GM23338 (cell line): ENCODE measurements around the gene MYNN. TPM values are rescaled to one million over a fixed set of nuclear protein-coding genes. Genes with fewer than 3 reads are reported as not detected.

Source experiments
- ATAC-seq: fragments of 200-7000 bp; cut with Tn5 transposase; 3 replicates; pipeline ENCODE4 v1.9.1; 2020
- DNase-seq: peaks from one replicate; pipeline ENCODE4 v3.0.0-alpha.2; 2015; ENCODE audit warnings: low spot score
- H2AFZ ChIP-seq: fragments of 200-600 bp; sonication (generic); 2 replicates; pipeline ENCODE4 v1.8.0; 2016; ENCODE audit warnings: antibody characterized with exemption, mild to moderate bottlenecking, moderate library complexity
- H3F3A ChIP-seq: fragments of 200-600 bp; sonication (generic); replicated peaks from 2 replicates; pipeline ENCODE4 v1.8.0; 2017; ENCODE audit warnings: antibody characterized with exemption, mixed run types, low read depth
- H3K27ac ChIP-seq: fragments of 200-600 bp; sonication (generic); 2 replicates; pipeline ENCODE4 v1.6.1; 2016; ENCODE audit warnings: low read depth
- H3K27me3 ChIP-seq: fragments of 200-600 bp; sonication (generic); 2 replicates; pipeline ENCODE4 v1.8.0; 2016; ENCODE audit warnings: mild to moderate bottlenecking, mixed run types, moderate library complexity; ENCODE audit not compliant: insufficient read depth
- H3K36me3 ChIP-seq: fragments of 200-600 bp; sonication (generic); 2 replicates; pipeline ENCODE4 v1.8.0; 2016; ENCODE audit warnings: mild to moderate bottlenecking; ENCODE audit not compliant: insufficient read depth
- H3K4me1 ChIP-seq: fragments of 200-600 bp; sonication (generic); 2 replicates; pipeline ENCODE4 v1.8.0; 2016; ENCODE audit warnings: mild to moderate bottlenecking, moderate library complexity; ENCODE audit not compliant: insufficient read depth
- H3K4me2 ChIP-seq: fragments of 200-600 bp; sonication (generic); 2 replicates; pipeline ENCODE4 v1.7.1; 2017; ENCODE audit warnings: mixed run types
- H3K4me3 ChIP-seq: fragments of 200-600 bp; sonication (generic); 2 replicates; pipeline ENCODE4 v1.6.1; 2016; ENCODE audit warnings: mixed run types
- H3K79me2 ChIP-seq: fragments of 200-600 bp; sonication (generic); replicated peaks from 2 replicates; pipeline ENCODE4 v1.8.0; 2017; ENCODE audit warnings: mild to moderate bottlenecking; ENCODE audit not compliant: insufficient read depth
- H3K9me2 ChIP-seq: fragments of 200-600 bp; sonication (generic); 2 replicates; pipeline ENCODE4 v1.8.0; 2017; ENCODE audit not compliant: insufficient read depth
- H4K20me1 ChIP-seq: fragments of 200-600 bp; sonication (generic); replicated peaks from 2 replicates; pipeline ENCODE4 v1.8.0; 2017; ENCODE audit warnings: mild to moderate bottlenecking; ENCODE audit not compliant: insufficient read depth
- H3K27ac Mint-ChIP-seq: 2 replicates; pipeline ENCODE4 v1.8.0; 2020; ENCODE audit warnings: inconsistent platforms, mild to moderate bottlenecking, moderate library complexity, mixed read lengths
- H3K27me3 Mint-ChIP-seq: 3 replicates; pipeline ENCODE4 v1.8.0; 2022; ENCODE audit warnings: low read depth, mild to moderate bottlenecking, moderate library complexity, mixed read lengths, inconsistent platforms; ENCODE audit not compliant: insufficient read depth, poor library complexity
- H3K36me3 Mint-ChIP-seq: 3 replicates; pipeline ENCODE4 v1.8.0; 2021; ENCODE audit warnings: low read depth, mild to moderate bottlenecking, inconsistent platforms, moderate library complexity, mixed read lengths
- H3K4me1 Mint-ChIP-seq: 3 replicates; pipeline ENCODE4 v1.8.0; 2020; ENCODE audit warnings: mild to moderate bottlenecking, inconsistent platforms, mixed read lengths
- H3K4me3 Mint-ChIP-seq: 3 replicates; pipeline ENCODE4 v1.8.0; 2021; ENCODE audit warnings: moderate library complexity, mild to moderate bottlenecking, inconsistent platforms, mixed read lengths
- H3K9me3 Mint-ChIP-seq: 3 replicates; pipeline ENCODE4 v1.8.0; 2020; ENCODE audit warnings: moderate library complexity, mild to moderate bottlenecking, inconsistent platforms, mixed read lengths
- CREB1 ChIP-seq: fragments of 250-450 bp; sonication (Bioruptor Pico); IDR thresholded peaks from 2 replicates; pipeline ENCODE4 v1.5.0; 2020; ENCODE audit warnings: low read depth, mild to moderate bottlenecking, moderate library complexity
- CTCF ChIP-seq, 2 experiments: fragments of 200-600 bp in 1 of 2; sonication (generic) in 1 of 2; conservative IDR thresholded peaks; 2 replicates each; pipeline versions ENCODE4 v1.5.1 to v1.6.1; 2016 to 2017; ENCODE audit warnings: antibody characterized with exemption in 2 of 2, low read depth in 2 of 2, mild to moderate bottlenecking in 2 of 2, moderate library complexity in 1 of 2
- EZH2 ChIP-seq: fragments of 200-600 bp; sonication (generic); IDR thresholded peaks from one replicate; pipeline ENCODE4 v1.8.0; 2017; ENCODE audit warnings: antibody characterized with exemption, mild to moderate bottlenecking, low read depth; ENCODE audit not compliant: unreplicated experiment
- EZH2phosphoT487 ChIP-seq: fragments of 200-600 bp; sonication (generic); IDR thresholded peaks from one replicate; pipeline ENCODE4 v1.8.1; 2018; ENCODE audit warnings: antibody characterized with exemption; ENCODE audit not compliant: unreplicated experiment
- JUNB ChIP-seq: IDR thresholded peaks from one replicate; pipeline ENCODE4 v1.6.1; 2016; ENCODE audit warnings: antibody characterized with exemption; ENCODE audit not compliant: unreplicated experiment
- NANOG ChIP-seq: IDR thresholded peaks from 2 replicates; pipeline ENCODE4 v1.6.1; 2016; ENCODE audit warnings: antibody characterized with exemption, borderline replicate concordance
- POLR2AphosphoS5 ChIP-seq: IDR thresholded peaks from 2 replicates; pipeline ENCODE4 v1.6.1; 2016; ENCODE audit warnings: antibody characterized with exemption, low read depth
- REST ChIP-seq: IDR thresholded peaks from one replicate; pipeline ENCODE4 v1.6.1; 2018; ENCODE audit warnings: antibody characterized with exemption; ENCODE audit not compliant: unreplicated experiment
- STAT1 ChIP-seq: IDR thresholded peaks from one replicate; pipeline ENCODE4 v1.6.1; 2016; ENCODE audit warnings: antibody characterized with exemption; ENCODE audit not compliant: unreplicated experiment
- ZNF114 ChIP-seq: fragments of 250-450 bp; sonication (Bioruptor Pico); IDR thresholded peaks from 2 replicates; pipeline ENCODE4 v1.5.0; 2020; ENCODE audit warnings: mild to moderate bottlenecking, moderate library complexity
- ZNF331 ChIP-seq: fragments of 250-450 bp; sonication (Bioruptor Pico); IDR thresholded peaks from 2 replicates; pipeline ENCODE4 v1.5.0; 2020; ENCODE audit warnings: low read depth, mild to moderate bottlenecking, moderate library complexity
- polyA plus RNA-seq: library from polyadenylated mRNA; unstranded; fragments of >200 nt; fragmentation: Nextera tagmentation; extraction: Ambion mirVana; gene quantifications from 2 replicates; pipeline ENCODE4 v1.2.1, GENCODE V29; 2016
- total RNA-seq: library from RNA; depleted of rRNA; stranded (reverse); fragments of >200 nt; shearing (Covaris generic); gene quantifications from 2 replicates; pipeline ENCODE4 v1.2.3, GENCODE V29; 2014
- TF ChIP-seq, protein P1 (sequence below): fragments of 250-450 bp; sonication (Bioruptor Pico); IDR thresholded peaks from 2 replicates; pipeline ENCODE4 v1.5.0; 2020; ENCODE audit warnings: mild to moderate bottlenecking, moderate library complexity
- TF ChIP-seq, protein P2 (sequence below): IDR thresholded peaks from 2 replicates; pipeline ENCODE4 v1.6.1; 2016; ENCODE audit warnings: antibody characterized with exemption

The MYNN gene
- total and polyA plus RNA-seq, 2 experiments from 2014 or later: 14.2 to 19.4 TPM

- TF ChIP-seq POLR2AphosphoS5 (no peak), NANOG (no peak), REST (no peak), JUNB (no peak), ZNF114 (CRISPR knock-in tag) (no peak), CTCF (conservative IDR thresholded peaks at IDR 0.05; ENCODE audit: low read depth in 2 of 2) (no peak), EZH2phosphoT487 (no peak), STAT1 (no peak), CREB1 (no peak), EZH2 (no peak), ZNF331 (CRISPR knock-in tag) (no peak)
- TF ChIP-seq, protein P1, sequence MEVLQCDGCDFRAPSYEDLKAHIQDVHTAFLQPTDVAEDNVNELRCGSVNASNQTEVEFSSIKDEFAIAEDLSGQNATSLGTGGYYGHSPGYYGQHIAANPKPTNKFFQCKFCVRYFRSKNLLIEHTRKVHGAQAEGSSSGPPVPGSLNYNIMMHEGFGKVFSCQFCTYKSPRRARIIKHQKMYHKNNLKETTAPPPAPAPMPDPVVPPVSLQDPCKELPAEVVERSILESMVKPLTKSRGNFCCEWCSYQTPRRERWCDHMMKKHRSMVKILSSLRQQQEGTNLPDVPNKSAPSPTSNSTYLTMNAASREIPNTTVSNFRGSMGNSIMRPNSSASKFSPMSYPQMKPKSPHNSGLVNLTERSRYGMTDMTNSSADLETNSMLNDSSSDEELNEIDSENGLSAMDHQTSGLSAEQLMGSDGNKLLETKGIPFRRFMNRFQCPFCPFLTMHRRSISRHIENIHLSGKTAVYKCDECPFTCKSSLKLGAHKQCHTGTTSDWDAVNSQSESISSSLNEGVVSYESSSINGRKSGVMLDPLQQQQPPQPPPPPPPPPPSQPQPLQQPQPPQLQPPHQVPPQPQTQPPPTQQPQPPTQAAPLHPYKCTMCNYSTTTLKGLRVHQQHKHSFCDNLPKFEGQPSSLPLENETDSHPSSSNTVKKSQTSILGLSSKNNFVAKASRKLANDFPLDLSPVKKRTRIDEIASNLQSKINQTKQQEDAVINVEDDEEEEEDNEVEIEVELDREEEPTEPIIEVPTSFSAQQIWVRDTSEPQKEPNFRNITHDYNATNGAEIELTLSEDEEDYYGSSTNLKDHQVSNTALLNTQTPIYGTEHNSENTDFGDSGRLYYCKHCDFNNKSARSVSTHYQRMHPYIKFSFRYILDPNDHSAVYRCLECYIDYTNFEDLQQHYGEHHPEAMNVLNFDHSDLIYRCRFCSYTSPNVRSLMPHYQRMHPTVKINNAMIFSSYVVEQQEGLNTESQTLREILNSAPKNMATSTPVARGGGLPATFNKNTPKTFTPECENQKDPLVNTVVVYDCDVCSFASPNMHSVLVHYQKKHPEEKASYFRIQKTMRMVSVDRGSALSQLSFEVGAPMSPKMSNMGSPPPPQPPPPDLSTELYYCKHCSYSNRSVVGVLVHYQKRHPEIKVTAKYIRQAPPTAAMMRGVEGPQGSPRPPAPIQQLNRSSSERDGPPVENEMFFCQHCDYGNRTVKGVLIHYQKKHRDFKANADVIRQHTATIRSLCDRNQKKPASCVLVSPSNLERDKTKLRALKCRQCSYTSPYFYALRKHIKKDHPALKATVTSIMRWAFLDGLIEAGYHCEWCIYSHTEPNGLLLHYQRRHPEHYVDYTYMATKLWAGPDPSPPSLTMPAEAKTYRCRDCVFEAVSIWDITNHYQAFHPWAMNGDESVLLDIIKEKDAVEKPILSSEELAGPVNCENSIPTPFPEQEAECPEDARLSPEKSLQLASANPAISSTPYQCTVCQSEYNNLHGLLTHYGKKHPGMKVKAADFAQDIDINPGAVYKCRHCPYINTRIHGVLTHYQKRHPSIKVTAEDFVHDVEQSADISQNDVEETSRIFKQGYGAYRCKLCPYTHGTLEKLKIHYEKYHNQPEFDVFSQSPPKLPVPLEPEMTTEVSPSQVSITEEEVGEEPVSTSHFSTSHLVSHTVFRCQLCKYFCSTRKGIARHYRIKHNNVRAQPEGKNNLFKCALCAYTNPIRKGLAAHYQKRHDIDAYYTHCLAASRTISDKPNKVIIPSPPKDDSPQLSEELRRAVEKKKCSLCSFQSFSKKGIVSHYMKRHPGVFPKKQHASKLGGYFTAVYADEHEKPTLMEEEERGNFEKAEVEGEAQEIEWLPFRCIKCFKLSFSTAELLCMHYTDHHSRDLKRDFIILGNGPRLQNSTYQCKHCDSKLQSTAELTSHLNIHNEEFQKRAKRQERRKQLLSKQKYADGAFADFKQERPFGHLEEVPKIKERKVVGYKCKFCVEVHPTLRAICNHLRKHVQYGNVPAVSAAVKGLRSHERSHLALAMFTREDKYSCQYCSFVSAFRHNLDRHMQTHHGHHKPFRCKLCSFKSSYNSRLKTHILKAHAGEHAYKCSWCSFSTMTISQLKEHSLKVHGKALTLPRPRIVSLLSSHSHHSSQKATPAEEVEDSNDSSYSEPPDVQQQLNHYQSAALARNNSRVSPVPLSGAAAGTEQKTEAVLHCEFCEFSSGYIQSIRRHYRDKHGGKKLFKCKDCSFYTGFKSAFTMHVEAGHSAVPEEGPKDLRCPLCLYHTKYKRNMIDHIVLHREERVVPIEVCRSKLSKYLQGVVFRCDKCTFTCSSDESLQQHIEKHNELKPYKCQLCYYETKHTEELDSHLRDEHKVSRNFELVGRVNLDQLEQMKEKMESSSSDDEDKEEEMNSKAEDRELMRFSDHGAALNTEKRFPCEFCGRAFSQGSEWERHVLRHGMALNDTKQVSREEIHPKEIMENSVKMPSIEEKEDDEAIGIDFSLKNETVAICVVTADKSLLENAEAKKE (CRISPR knock-in tag): no peak
- TF ChIP-seq, protein P2, sequence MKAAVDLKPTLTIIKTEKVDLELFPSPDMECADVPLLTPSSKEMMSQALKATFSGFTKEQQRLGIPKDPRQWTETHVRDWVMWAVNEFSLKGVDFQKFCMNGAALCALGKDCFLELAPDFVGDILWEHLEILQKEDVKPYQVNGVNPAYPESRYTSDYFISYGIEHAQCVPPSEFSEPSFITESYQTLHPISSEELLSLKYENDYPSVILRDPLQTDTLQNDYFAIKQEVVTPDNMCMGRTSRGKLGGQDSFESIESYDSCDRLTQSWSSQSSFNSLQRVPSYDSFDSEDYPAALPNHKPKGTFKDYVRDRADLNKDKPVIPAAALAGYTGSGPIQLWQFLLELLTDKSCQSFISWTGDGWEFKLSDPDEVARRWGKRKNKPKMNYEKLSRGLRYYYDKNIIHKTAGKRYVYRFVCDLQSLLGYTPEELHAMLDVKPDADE: no peak
- no peaks in the 10 kb centered on the region for H3K36me3 Mint-ChIP-seq
- H3K27me3 Mint-ChIP-seq: no peaks in the 10 kb centered on the region
- H3K4me3 Mint-ChIP-seq: no peak overlapping the region
- Histone ChIP-seq H3K4me3 (no peak overlapping the region), H3F3A (no peaks in the 10 kb centered on the region), H3K79me2 (no peaks in the 10 kb centered on the region), H3K4me1 (peaks cover 7% of the 10 kb centered on the region; the same call in 1 of the 2 replicates), H3K27ac (no peak overlapping the region), H3K4me2 (no peak overlapping the region), H4K20me1 (no peaks in the 10 kb centered on the region), H2AFZ (peak overlapping the region; percentile 90), H3K36me3 (no peaks in the 10 kb centered on the region), H3K9me2 (no peaks in the 10 kb centered on the region), H3K27me3 (no peaks in the 10 kb centered on the region)
- no peaks in the 10 kb centered on the region for H3K9me3 Mint-ChIP-seq
- H3K27ac Mint-ChIP-seq: peak overlapping the region; percentile 16; the same call in 1 of the 2 replicates
- ATAC-seq (peak; percentile 72), DNase-seq (no peak)
- H3K4me1 Mint-ChIP-seq: peaks cover 8% of the 10 kb centered on the region
Measured at GRCh38 chr3:169836942-169837275, 63.7 kb downstream of the MYNN start.
